Measurements from ENCODE around the gene GALNT10.

GRCh38 chr5:154275566-154275965 is 85.0 kb downstream of the GALNT10 start:
- TF ChIP-seq, protein P1, sequence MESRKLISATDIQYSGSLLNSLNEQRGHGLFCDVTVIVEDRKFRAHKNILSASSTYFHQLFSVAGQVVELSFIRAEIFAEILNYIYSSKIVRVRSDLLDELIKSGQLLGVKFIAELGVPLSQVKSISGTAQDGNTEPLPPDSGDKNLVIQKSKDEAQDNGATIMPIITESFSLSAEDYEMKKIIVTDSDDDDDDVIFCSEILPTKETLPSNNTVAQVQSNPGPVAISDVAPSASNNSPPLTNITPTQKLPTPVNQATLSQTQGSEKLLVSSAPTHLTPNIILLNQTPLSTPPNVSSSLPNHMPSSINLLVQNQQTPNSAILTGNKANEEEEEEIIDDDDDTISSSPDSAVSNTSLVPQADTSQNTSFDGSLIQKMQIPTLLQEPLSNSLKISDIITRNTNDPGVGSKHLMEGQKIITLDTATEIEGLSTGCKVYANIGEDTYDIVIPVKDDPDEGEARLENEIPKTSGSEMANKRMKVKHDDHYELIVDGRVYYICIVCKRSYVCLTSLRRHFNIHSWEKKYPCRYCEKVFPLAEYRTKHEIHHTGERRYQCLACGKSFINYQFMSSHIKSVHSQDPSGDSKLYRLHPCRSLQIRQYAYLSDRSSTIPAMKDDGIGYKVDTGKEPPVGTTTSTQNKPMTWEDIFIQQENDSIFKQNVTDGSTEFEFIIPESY (IDR thresholded peaks at IDR 0.05; ENCODE audit: borderline replicate concordance, low read depth), result no peak
- TF ChIP-seq FOSL2 (IDR thresholded peaks at IDR 0.05; ENCODE audit: borderline replicate concordance, low read depth), result no peak
- no peak for TF ChIP-seq YY1 (IDR thresholded peaks at IDR 0.05; ENCODE audit: low read depth)
- no peak for TF ChIP-seq RAD21 (IDR thresholded peaks at IDR 0.05; ENCODE audit: low read length)
- TF ChIP-seq RCOR1 (IDR thresholded peaks at IDR 0.05; ENCODE audit: low read length), result no peak
- TF ChIP-seq EZH2phosphoT487 (IDR thresholded peaks at IDR 0.05; ENCODE audit: borderline replicate concordance, low read depth), result no peak
- TF ChIP-seq CTCF (IDR thresholded peaks at IDR 0.05), result no peak
- TF ChIP-seq TAF1 (IDR thresholded peaks at IDR 0.05; ENCODE audit: borderline replicate concordance, low read depth, low read length), result no peak
- TF ChIP-seq NRF1 (IDR thresholded peaks at IDR 0.05; ENCODE audit: low read depth, low read length), result no peak
- TF ChIP-seq POLR2AphosphoS5 (IDR thresholded peaks at IDR 0.05; ENCODE audit: low read depth, low read length), result no peak
